Medulla oblongata (tissue), 1 donor: ENCODE data around the gene CAPN13.

Source experiments
- DNase-seq: peaks from one replicate; pipeline ENCODE4 v3.0.0-alpha.2; 2015; ENCODE audit errors: extremely low spot score

CAPN13 gene

GRCh38 chr2:30730736-30731647, 76.3 kb downstream of the CAPN13 start:
- DNase-seq, result no peak

GRCh38 chr2:30729031-30729430, 78.2 kb downstream of the CAPN13 start:
- DNase-seq, result no peak

DNA sequence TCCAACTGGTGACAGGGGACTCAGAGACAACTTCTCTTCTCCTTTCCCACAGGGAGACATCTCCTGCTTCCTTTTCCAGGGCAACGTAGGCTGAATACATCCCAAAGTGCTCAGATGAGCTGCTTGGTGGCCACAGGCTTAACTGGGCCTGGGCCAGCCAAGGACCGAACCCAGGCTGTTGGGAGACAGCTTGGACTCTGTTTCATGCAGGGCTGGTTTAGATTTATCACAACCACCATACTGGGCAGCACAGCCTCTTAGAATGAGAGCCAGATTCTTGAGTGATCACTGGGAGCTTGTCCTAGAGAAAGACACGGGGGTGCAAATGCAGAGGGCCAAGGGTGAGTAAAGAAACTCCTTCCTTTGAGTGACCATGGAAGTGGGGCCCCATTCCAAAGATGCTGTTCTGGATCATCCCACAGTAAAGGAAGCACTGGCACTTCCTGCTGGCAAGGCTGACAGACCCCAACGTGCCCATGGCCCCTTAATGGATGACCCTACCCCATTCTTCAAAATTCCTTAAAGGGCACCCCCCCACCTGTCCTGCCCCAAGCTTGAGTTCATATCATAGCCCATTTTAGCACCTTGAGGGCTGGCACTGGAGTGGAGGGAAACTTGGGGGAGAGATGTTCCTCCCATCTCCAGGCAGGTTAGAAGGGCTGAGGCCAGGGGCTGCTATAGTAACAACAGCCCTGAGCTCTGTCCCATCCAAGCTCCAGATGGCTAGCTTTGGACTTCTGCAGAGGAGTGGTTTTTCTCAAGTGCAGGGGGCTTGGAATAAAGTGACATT, 84.1 kb downstream of the CAPN13 start:
- DNase-seq, result no peak

- no peak for DNase-seq
Measured at GRCh38 chr2:30721668-30722647, 85.3 kb downstream of the CAPN13 start.

GRCh38 chr2:30721241-30721640, 86.0 kb downstream of the CAPN13 start:
- DNase-seq, result no peak

DNA sequence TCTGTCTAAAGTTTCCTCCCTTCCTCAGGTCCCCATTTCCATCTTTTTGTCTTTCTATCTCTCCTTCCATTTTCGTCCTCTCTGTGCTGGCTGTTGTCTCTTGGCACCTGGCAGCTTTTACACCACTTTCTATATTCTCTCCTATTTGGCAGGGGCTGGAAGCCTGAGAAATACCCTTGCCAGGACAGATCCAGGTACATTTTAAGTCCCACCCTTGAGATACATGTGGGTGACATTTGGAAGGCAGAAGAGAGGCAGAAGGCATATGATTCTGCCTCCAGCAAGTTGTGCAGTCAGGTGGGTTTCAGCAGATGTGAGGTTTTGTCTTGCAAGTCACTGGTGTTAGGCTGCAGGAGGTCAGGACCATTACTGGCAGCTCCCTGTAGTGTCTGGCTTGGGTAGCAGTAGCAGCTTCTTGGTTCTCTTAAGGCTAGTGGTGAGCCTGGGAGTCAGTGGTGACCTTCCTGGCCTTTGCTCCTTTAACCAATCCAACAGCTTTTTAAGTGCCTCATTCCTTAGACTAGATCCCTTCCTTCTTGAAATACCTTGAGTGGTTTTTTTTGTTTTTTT, 90.1 kb downstream of the CAPN13 start:
- DNase-seq, result no peak

DNA sequence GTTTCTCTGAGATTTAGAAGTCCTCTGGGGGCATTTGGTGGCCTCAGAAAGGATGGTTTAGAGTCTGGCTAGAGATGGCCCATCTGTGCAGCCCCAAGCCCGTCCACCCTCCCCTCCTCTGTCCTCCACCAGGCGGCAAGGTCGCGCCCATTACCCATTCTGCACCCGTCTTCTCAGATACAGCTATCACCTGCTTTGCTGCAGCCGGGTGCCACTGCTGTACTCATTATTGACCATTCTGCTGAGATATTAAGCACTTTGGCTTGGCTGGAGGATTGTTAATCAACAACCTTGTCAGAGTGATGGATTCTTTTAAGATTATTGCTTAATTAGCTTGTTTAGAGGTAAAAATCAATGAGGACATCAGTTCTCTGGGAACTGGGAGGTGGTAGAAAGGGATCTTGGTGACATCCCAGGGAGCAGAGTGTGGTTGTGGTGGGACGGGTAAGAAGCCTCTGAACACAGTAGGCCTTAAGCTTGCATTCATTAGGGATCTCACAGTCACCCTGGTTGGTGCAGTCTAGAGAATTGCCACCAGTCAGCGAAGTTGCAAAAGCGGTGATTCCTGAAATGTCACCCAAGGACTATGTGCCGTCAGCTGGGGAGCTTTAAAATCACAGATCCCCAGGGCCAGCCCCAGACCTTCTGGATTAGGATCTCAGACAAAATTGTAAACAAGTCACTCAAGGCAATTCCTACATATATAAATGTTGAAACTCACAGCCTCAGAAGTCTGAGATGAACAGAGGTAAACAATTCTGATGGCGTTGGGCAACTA, 90.9 kb downstream of the CAPN13 start:
- no peak for DNase-seq

- no peak for DNase-seq
Measured at GRCh38 chr2:30714811-30715709, 92.2 kb downstream of the CAPN13 start.

DNA sequence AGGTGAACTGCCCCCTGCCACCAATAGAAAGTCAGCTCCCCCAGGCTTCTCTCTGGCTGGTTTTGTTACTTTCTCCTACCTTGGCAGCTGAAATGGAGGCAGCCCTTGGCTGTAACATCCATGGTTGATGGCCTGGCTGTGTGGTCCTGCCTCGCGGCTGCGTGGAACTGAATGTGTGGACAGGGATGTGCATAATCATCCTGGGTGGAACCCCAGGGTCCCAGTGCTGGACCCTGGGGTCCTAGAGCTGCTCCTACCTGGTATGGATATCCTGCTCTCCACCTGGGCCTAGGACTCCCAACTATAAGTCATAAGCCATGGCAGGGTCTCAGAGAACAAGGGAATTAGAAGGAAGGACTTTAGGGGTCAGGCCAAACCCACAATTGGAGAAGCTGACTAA, 93.5 kb downstream of the CAPN13 start:
- no peak for DNase-seq

DNA sequence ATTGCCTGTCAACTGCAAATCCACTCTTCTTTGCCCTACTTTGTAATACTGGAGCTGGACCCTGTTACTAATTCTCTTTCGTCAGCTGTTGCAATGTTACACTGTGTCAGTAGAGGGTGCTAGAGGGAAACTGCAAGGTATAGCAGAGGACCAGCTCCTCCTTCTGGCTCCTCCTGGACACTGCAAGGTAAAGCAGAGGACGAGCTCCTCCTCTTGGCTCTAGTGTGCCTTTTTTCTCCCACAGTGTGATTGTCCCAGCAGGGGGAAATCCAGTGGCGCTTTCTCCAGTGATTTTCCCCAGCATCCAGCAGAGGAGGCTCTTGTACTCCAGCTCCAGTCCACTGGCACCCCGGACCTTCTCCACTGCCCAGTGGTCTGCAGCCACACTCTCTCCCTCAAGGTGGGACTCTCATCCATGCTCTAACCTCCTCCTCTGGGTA, 95.6 kb downstream of the CAPN13 start:
- peak; percentile 87 for DNase-seq

- no peak for DNase-seq
Measured at GRCh38 chr2:30710461-30710860, 96.8 kb downstream of the CAPN13 start.

DNA sequence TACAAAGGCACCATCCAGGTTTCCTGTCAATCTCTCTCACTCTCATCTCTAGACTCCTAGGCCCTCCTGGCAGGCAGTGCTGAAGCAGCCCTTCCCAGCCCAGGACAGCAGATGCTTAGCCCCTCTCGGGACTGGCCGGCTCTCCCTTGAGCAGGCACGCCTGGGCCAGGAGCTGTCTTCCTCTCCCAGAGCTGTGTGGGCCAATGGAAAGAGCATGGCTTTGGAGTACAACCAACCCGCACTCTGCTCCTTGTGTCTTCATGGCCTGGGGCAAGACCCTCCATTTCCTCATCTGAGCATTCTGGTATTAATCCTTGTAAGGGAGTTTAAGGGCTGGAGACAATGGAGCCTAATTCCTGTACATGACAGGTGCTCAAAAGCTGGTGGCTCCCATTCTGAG, 97.2 kb downstream of the CAPN13 start:
- no peak for DNase-seq

GRCh38 chr2:30709516-30709915, 97.7 kb downstream of the CAPN13 start:
- no peak for DNase-seq

- no peak for DNase-seq
Measured at GRCh38 chr2:30708491-30709290, 98.6 kb downstream of the CAPN13 start.

DNA sequence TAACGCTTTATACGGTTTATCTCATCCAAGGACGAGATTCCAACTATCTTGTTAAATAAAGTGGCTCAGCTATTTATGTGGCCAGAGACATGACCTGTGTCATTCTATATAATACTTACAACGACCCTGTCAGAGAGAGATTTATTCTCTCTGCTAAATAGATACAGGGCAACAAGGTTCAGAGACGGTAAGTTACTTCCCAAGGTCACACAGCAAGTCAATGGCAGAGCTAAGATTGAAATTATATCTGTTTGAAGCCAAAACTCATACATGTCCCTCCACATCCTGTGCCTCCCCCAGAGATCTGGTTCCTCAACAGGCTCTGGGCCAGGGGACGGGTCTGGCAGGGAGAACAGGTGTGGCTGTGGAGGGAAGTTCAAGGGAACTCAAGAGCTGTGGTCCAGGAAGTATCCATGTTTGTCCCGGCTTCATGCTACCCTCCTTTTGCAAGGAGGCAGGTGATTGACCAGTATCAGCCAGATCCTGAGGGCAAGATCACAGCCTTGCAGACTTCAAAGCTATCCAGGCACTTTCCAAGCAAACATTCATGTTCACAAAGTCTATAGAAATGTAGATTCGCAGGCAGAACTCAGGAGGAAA, 99.8 kb downstream of the CAPN13 start:
- DNase-seq, result no peak

GRCh38 chr2:30706534-30707303, 100.5 kb downstream of the CAPN13 start:
- peak; percentile 71 for DNase-seq
